ENCODE measurements around the gene CACNA2D3.

The CACNA2D3 gene

DNA sequence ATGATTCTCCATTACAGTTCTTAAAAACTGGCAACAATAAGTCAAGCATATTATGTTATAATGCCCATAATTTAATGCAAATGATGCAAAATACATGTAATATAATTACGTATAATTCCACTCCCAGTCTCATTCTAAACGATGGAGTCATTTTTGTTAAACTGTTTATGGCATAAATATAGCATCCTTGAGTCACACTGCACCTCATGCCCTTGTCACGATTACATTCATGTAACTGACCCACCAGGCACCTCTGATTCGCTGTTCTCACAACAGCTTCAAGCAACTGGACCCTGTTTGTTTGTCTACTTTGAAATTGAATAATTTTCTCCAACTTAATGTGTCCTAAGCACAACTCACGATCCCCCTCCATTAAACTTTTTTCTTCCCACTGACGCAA, 953.5 kb downstream of the CACNA2D3 start:
- Histone ChIP-seq H3K4me3 (ENCODE audit: low read length) (no peak overlapping the region), H3K27me3 (replicated peaks; ENCODE audit: control insufficient read depth, insufficient read depth, low read length) (no peaks in the 10 kb centered on the region), H3K36me3 (ENCODE audit: control insufficient read depth, insufficient read depth, low read length, severe bottlenecking) (no peaks in the 10 kb centered on the region), H3K4me1 (ENCODE audit: control insufficient read depth, insufficient read depth, low read length) (peaks cover 10% of the 10 kb centered on the region), H3K9ac (ENCODE audit: low read length) (no peak overlapping the region), H3K9me3 (ENCODE audit: control insufficient read depth, low read length) (no peaks in the 10 kb centered on the region)
- DNase-seq (ENCODE audit: low read depth): peak; percentile 11

DNA sequence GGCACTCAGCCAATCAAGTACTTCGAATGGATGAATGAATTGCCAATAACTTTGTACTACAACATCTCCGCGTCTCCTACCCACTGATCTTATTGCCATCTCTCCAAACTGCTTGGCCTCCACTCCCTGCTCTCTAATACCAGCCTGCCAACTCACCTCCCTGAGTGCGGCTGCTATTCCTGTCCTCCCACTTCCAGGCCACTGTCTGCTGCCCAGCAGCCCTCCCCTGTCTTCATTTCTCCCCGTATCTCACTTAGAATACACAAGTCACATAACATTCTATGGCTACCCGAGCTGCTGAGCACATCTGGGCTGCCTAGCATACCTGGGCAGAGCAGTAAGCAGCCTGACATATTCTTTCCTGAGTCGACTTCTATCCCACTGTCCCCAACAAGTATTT, 955.4 kb downstream of the CACNA2D3 start:
- Histone ChIP-seq H3K4me1 (ENCODE audit: control insufficient read depth, insufficient read depth, low read length) (peaks cover 10% of the 10 kb centered on the region), H3K9ac (ENCODE audit: low read length) (no peak overlapping the region), H3K4me3 (ENCODE audit: low read length) (no peak overlapping the region), H3K9me3 (ENCODE audit: control insufficient read depth, low read length) (no peaks in the 10 kb centered on the region), H3K36me3 (ENCODE audit: control insufficient read depth, insufficient read depth, low read length, severe bottlenecking) (no peaks in the 10 kb centered on the region), H3K27me3 (replicated peaks; ENCODE audit: control insufficient read depth, insufficient read depth, low read length) (no peaks in the 10 kb centered on the region)
- DNase-seq (ENCODE audit: low read depth): no peak

DNA sequence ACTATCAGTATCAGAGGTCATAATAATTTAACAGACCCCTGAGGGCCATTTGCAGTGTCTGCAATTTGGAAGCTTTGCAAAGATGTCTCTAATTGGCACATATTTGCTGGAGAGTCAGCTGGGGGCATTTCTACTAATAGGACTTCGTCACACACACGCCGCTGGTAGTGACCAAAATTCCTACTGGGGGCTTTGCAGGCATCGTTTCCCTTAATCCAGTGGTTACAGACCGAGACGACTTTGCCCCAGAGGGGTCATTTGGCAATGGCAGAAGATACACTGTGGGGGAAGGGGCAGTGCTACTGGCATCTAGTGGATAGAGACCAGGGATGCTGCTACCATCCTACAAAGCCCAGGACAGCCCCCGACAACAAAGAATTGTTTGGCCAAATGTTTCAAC, 956.5 kb downstream of the CACNA2D3 start:
- no peak overlapping the region for H3K9ac ChIP-seq (ENCODE audit: low read length)
- DNase-seq (ENCODE audit: low read depth): no peak

DNA sequence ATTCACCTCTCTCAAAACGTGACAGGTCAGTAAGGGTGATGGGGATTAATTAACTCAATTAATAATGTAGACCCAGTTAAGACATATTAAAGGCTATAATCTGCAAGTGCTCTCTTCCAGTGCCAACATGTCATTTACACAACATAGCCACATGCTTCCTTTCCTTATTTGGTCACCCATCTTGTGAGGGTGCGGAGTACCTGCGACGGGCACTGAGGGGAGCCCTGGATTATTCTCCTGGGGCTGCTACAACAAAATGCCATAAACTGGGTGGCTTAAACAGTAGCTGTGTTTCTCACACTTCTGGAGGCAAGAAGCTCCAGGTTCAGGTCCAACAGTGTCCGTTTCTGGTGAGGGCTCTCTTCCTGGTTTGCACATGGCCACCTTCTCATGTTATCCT, 962.9 kb downstream of the CACNA2D3 start:
- DNase-seq (ENCODE audit: low read depth): no peak
- Histone ChIP-seq H3K4me3 (ENCODE audit: low read length) (no peak overlapping the region), H3K27me3 (replicated peaks; ENCODE audit: control insufficient read depth, insufficient read depth, low read length) (no peaks in the 10 kb centered on the region), H3K9me3 (ENCODE audit: control insufficient read depth, low read length) (no peaks in the 10 kb centered on the region), H3K9ac (ENCODE audit: low read length) (no peak overlapping the region), H3K36me3 (ENCODE audit: control insufficient read depth, insufficient read depth, low read length, severe bottlenecking) (no peaks in the 10 kb centered on the region), H3K4me1 (ENCODE audit: control insufficient read depth, insufficient read depth, low read length) (no peaks in the 10 kb centered on the region)

More for the DNA sequence above, 956.5 kb downstream of the CACNA2D3 start:
- Histone ChIP-seq H3K4me1 (ENCODE audit: control insufficient read depth, insufficient read depth, low read length) (peaks cover 10% of the 10 kb centered on the region), H3K9me3 (ENCODE audit: control insufficient read depth, low read length) (no peaks in the 10 kb centered on the region), H3K36me3 (ENCODE audit: control insufficient read depth, insufficient read depth, low read length, severe bottlenecking) (no peaks in the 10 kb centered on the region), H3K4me3 (ENCODE audit: low read length) (no peak overlapping the region), H3K27me3 (replicated peaks; ENCODE audit: control insufficient read depth, insufficient read depth, low read length) (no peaks in the 10 kb centered on the region)

DNA sequence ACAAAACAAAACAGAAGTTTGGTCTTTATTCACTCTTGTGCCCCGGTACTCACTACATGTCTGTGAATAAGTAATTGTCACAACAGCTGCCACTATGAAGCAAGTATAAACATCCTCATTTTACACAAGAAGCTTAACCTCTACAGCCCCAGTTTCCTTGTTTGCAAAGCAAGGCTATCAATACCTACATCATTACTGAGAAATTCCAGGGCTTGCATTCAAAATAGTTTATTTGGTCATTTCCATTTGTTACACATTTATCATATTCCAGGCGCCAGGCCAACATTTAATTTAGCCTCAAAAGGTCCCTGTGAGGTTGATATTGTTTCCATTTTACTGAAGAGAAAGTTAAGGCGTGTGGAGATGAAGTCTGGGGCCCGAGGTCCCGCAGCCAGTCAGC, 966.9 kb downstream of the CACNA2D3 start:
- Histone ChIP-seq H3K9ac (ENCODE audit: low read length) (no peak overlapping the region), H3K9me3 (ENCODE audit: control insufficient read depth, low read length) (no peaks in the 10 kb centered on the region), H3K4me3 (ENCODE audit: low read length) (no peak overlapping the region), H3K4me1 (ENCODE audit: control insufficient read depth, insufficient read depth, low read length) (peaks cover 8% of the 10 kb centered on the region), H3K27me3 (replicated peaks; ENCODE audit: control insufficient read depth, insufficient read depth, low read length) (no peaks in the 10 kb centered on the region), H3K36me3 (ENCODE audit: control insufficient read depth, insufficient read depth, low read length, severe bottlenecking) (no peaks in the 10 kb centered on the region)
- DNase-seq (ENCODE audit: low read depth): peak; percentile 55

DNA sequence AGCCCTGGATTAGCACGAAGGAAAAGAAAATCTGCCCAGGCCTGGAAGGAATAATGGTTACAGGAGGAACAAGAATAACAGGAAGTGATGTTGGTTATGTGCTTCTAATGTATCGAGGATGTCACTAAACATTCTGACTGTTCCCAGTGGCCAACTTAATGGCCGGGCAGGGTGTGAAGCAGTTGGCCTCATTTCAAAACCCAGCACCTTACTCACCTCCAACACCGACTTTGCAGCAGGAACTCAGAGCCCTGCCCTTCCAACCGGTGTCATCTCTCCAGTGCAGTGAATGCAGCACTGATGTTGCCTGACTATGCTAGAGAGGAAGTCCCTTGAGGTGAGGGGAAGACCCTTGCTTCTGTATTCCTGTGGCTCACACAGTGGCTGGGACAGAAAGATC, 967.9 kb downstream of the CACNA2D3 start:
- H3K4me3 ChIP-seq (ENCODE audit: low read length): no peak overlapping the region
- H3K9me3 ChIP-seq (ENCODE audit: control insufficient read depth, low read length): no peaks in the 10 kb centered on the region
- peaks cover 8% of the 10 kb centered on the region for H3K4me1 ChIP-seq (ENCODE audit: control insufficient read depth, insufficient read depth, low read length)
- DNase-seq (ENCODE audit: low read depth): no peak
- H3K36me3 ChIP-seq (ENCODE audit: control insufficient read depth, insufficient read depth, low read length, severe bottlenecking): no peaks in the 10 kb centered on the region
- H3K9ac ChIP-seq (ENCODE audit: low read length): no peak overlapping the region
- no peaks in the 10 kb centered on the region for H3K27me3 ChIP-seq (replicated peaks; ENCODE audit: control insufficient read depth, insufficient read depth, low read length)

DNA sequence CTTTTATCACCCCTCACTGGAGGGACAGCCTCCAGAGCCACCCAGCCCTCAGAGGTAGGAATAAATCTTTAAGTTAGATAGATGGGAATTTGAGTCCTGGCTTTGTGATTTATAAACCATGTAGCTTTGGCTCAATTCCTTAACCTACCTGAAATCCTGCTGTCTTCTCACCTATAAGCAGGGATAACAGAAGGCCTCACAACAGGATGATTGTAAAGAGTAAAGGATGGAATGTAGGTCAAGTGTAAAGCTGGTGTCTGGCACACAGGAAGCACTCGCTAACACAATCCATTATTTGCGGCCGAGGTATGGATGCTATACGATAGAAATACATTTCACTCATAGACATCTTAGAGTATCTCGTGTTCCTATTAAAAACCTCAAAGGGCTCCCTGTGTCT, 968.4 kb downstream of the CACNA2D3 start:
- Histone ChIP-seq H3K4me1 (ENCODE audit: control insufficient read depth, insufficient read depth, low read length) (peaks cover 8% of the 10 kb centered on the region), H3K27me3 (replicated peaks; ENCODE audit: control insufficient read depth, insufficient read depth, low read length) (no peaks in the 10 kb centered on the region), H3K9ac (ENCODE audit: low read length) (no peak overlapping the region), H3K9me3 (ENCODE audit: control insufficient read depth, low read length) (no peaks in the 10 kb centered on the region), H3K4me3 (ENCODE audit: low read length) (no peak overlapping the region), H3K36me3 (ENCODE audit: control insufficient read depth, insufficient read depth, low read length, severe bottlenecking) (no peaks in the 10 kb centered on the region)
- no peak for DNase-seq (ENCODE audit: low read depth)

DNA sequence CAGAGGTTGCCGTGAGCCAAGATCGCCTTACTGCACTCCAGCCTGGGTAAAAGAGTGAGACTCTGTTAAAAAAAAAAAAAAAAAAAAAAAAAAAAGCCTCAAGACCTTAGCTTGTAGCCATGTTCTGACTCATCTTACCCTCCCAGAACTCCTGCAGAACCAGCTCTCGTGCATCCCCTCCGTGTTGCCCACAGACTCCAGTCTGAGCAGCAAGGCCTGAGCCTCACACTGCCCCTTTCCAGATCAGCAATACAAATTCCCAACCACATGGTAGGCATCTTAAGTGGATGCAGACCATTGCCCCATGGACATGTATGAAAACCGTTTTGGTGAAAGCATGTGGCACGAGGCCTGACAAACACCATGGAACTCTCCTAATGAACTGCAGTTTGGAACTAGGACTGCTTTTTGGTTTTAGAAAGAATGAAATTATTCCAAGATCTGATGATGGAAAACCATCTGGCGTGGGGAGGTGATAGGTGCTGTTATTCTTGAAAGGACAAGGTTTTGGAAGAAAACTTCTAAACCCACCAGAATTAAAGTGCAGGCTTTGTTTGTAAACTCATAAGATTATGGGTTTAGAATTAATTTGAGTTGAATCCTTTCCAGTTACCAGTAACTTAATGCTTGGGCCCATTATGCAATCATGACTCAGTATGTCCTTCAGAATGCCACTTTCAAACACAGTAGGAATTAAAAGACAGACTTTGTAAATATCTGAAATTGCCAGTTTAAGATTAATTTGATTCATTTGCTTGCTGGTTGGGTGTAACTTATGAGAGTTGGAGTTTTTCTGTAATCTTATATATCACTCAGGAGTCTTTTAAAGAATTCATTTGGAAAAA, 969.3 kb downstream of the CACNA2D3 start:
- Histone ChIP-seq H3K9ac (ENCODE audit: low read length) (no peak overlapping the region), H3K36me3 (ENCODE audit: control insufficient read depth, insufficient read depth, low read length, severe bottlenecking) (no peaks in the 10 kb centered on the region), H3K4me1 (ENCODE audit: control insufficient read depth, insufficient read depth, low read length) (peaks cover 8% of the 10 kb centered on the region), H3K4me3 (ENCODE audit: low read length) (no peak overlapping the region), H3K27me3 (replicated peaks; ENCODE audit: control insufficient read depth, insufficient read depth, low read length) (no peaks in the 10 kb centered on the region), H3K9me3 (ENCODE audit: control insufficient read depth, low read length) (no peaks in the 10 kb centered on the region)
- peak; percentile 89 for DNase-seq (ENCODE audit: low read depth)

DNA sequence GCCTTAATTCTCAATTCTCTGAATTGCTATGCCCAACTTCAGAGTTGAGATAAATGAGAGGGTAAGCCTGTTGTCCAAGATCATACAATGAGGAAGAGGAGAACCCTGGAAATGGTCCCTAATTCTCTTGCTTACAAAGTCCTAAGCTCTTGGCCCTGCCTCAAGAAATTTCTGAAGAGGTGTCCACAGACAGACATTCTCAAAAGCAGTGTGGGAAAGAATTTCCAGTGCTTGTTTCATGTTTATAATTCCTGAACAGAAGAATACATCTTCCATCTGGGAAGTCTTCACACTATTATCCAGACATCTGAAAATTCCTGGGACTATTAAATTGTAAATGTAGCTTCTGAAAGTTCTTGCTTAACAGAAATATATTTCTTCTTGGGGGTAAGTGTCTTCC, 972.3 kb downstream of the CACNA2D3 start:
- no peaks in the 10 kb centered on the region for H3K36me3 ChIP-seq (ENCODE audit: control insufficient read depth, insufficient read depth, low read length, severe bottlenecking)
- no peak overlapping the region for H3K4me3 ChIP-seq (ENCODE audit: low read length)
- H3K9me3 ChIP-seq (ENCODE audit: control insufficient read depth, low read length): no peaks in the 10 kb centered on the region
- H3K4me1 ChIP-seq (ENCODE audit: control insufficient read depth, insufficient read depth, low read length): peaks cover 20% of the 10 kb centered on the region
- H3K9ac ChIP-seq (ENCODE audit: low read length): no peak overlapping the region
- no peak for DNase-seq (ENCODE audit: low read depth)
- H3K27me3 ChIP-seq (replicated peaks; ENCODE audit: control insufficient read depth, insufficient read depth, low read length): no peaks in the 10 kb centered on the region

DNA sequence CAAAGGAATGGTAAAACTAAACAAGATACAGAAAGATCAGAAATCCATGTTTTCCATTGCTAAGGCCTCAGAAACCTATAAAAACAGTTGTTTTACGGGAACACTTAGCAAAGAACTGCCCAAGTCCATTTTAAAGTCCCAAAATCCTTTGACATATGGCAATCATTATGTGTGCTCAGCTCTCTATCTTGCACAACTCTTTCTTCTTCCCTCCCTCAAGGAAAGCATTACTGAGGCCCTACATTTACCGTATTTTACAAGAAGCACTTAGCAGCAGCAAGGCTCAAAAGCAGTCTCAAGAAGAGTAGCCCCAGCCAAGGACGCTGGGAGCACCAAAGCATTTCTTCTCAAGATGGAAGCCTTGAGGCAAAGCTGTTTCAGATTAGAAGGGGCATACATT, 975.1 kb downstream of the CACNA2D3 start:
- Histone ChIP-seq H3K4me3 (ENCODE audit: low read length) (peak overlapping the region; percentile 2), H3K36me3 (ENCODE audit: control insufficient read depth, insufficient read depth, low read length, severe bottlenecking) (no peaks in the 10 kb centered on the region), H3K27me3 (replicated peaks; ENCODE audit: control insufficient read depth, insufficient read depth, low read length) (no peaks in the 10 kb centered on the region), H3K9ac (ENCODE audit: low read length) (no peak overlapping the region), H3K9me3 (ENCODE audit: control insufficient read depth, low read length) (no peaks in the 10 kb centered on the region), H3K4me1 (ENCODE audit: control insufficient read depth, insufficient read depth, low read length) (peaks cover 12% of the 10 kb centered on the region)
- DNase-seq (ENCODE audit: low read depth): peak; percentile 85

DNA sequence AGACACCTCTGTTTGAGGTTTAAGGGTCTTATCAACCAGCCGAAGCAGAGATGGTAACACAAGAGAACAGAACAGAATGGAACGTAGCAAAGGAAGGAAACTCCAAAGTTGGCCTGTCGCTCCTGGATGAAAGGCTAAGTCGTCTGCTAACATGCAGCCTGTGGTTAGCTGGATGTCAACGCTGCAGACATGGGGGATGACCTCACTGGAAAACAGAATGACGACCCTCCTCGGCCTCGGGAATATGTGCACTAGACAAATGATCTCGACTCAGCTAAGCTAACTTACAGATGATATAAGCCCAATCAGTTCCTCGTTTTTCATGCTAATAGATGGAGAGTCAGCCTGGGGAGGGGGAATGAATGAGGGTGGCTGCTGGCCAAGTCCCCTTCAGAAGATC, 983.3 kb downstream of the CACNA2D3 start:
- Histone ChIP-seq H3K36me3 (ENCODE audit: control insufficient read depth, insufficient read depth, low read length, severe bottlenecking) (no peaks in the 10 kb centered on the region), H3K4me3 (ENCODE audit: low read length) (no peak overlapping the region), H3K9ac (ENCODE audit: low read length) (no peak overlapping the region), H3K9me3 (ENCODE audit: control insufficient read depth, low read length) (no peaks in the 10 kb centered on the region), H3K27me3 (replicated peaks; ENCODE audit: control insufficient read depth, insufficient read depth, low read length) (no peaks in the 10 kb centered on the region), H3K4me1 (ENCODE audit: control insufficient read depth, insufficient read depth, low read length) (no peaks in the 10 kb centered on the region)
- no peak for DNase-seq (ENCODE audit: low read depth)

DNA sequence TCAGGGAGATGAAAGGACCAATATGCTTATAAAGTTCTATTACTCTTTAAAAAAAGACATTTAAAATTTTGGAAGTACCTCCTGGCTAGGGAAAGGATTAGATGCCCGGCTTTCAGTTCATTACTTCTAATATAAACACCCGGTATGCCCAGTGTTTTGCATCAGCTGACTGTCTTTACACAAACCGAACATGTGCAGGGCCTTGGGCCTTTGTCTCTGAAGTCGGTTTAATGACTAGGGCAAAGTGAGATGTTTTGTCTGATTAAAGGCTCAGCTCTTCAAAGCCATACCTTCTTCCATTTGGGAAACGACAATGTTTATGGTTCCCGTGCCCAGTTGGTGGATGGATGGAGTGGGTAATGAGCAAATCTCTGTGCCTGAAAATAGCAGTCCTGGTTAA, 984.8 kb downstream of the CACNA2D3 start:
- Histone ChIP-seq H3K9me3 (ENCODE audit: control insufficient read depth, low read length) (no peaks in the 10 kb centered on the region), H3K9ac (ENCODE audit: low read length) (no peak overlapping the region), H3K36me3 (ENCODE audit: control insufficient read depth, insufficient read depth, low read length, severe bottlenecking) (no peaks in the 10 kb centered on the region), H3K4me1 (ENCODE audit: control insufficient read depth, insufficient read depth, low read length) (no peaks in the 10 kb centered on the region), H3K4me3 (ENCODE audit: low read length) (no peak overlapping the region), H3K27me3 (replicated peaks; ENCODE audit: control insufficient read depth, insufficient read depth, low read length) (no peaks in the 10 kb centered on the region)
- DNase-seq (ENCODE audit: low read depth): no peak
